Breast epithelium (tissue), 4 donors: ENCODE measurements around the gene MCOLN2. TPM values are rescaled to one million over a fixed set of nuclear protein-coding genes. Genes with fewer than 3 reads are reported as not detected.

ENCODE experiments used
- DNase-seq, 2 donors: peaks; one replicate each; pipeline ENCODE4 v3.0.0-alpha.2; 2019; ENCODE audit warnings: low spot score in 2 of 2
- H3K27ac ChIP-seq, 2 donors: fragments of 200-600 bp; sonication (generic) in 1 of 2; one replicate each; pipeline ENCODE4 v1.5.1; 2016 to 2019; ENCODE audit warnings: mild to moderate bottlenecking in 1 of 2
- H3K27me3 ChIP-seq, 2 donors: fragments of 200-600 bp; sonication (generic) in 1 of 2; one replicate each; pipeline versions ENCODE4 v1.5.1 to v1.6.0; 2017 to 2019; ENCODE audit warnings: control low read depth in 1 of 2, mild to moderate bottlenecking in 1 of 2
- H3K36me3 ChIP-seq: fragments of 200-600 bp; one replicate; pipeline ENCODE4 v1.5.1; 2019
- H3K4me1 ChIP-seq, 2 donors: fragments of 200-600 bp; sonication (generic); one replicate each; pipeline ENCODE4 v1.5.1; 2016 to 2019; ENCODE audit warnings: control low read depth in 1 of 2
- H3K4me3 ChIP-seq, 3 donors: fragments of 200-600 bp; sonication (generic); 1 replicate in 2 of 3; 2 replicates in 1 of 3; pipeline ENCODE4 v1.5.1; 2016 to 2019; ENCODE audit warnings: mild to moderate bottlenecking in 3 of 3, moderate library complexity in 2 of 3
- H3K9me3 ChIP-seq, 2 donors: fragments of 200-600 bp; sonication (generic) in 1 of 2; one replicate each; pipeline ENCODE4 v1.5.1; 2016 to 2019; ENCODE audit warnings: control low read depth in 1 of 2
- CTCF ChIP-seq, 3 donors: fragments of 450-650 bp; IDR thresholded peaks; one replicate each; pipeline ENCODE4 v1.5.1; 2016 to 2017; ENCODE audit warnings: antibody characterized with exemption in 3 of 3, mild to moderate bottlenecking in 3 of 3, moderate library complexity in 3 of 3
- POLR2A ChIP-seq: fragments of 450-650 bp; IDR thresholded peaks from one replicate; pipeline ENCODE4 v1.6.1; 2016; ENCODE audit warnings: antibody characterized with exemption, mild to moderate bottlenecking, moderate library complexity
- POLR2AphosphoS5 ChIP-seq, 3 donors: sonication (generic); formaldehyde crosslinking; IDR thresholded peaks; one replicate each; pipeline ENCODE4 v1.6.1; 2017; ENCODE audit warnings: antibody characterized with exemption in 3 of 3
- intact Hi-C: fragments of 100-400 bp; cut with DNase I; formaldehyde crosslinking; loops from one replicate; pipeline ENCODE4 v1.15.1; 2023; ENCODE audit warnings: low total_unique reads
- total RNA-seq, 3 donors: library from RNA; depleted of rRNA; stranded (reverse); fragments of >200 nt; gene quantifications; one replicate each; pipeline ENCODE4 v1.1.0, GENCODE V29; 2016

Gene MCOLN2
- total RNA-seq, 3 donors from 2014 or later, result 0.33 to 3.8 (median 1.6) TPM

- H3K9me3 ChIP-seq, result no peaks in the 10 kb centered on the region
- DNase-seq, result no peak
- no peaks in the 10 kb centered on the region for H3K36me3 ChIP-seq
- H3K27me3 ChIP-seq, result peaks cover 0 to 3% of the 10 kb centered on the region in 2 donors
- intact Hi-C loops, result no loop called here
- H3K27ac ChIP-seq, result no peak overlapping the region
- TF ChIP-seq CTCF (IDR thresholded peaks at IDR 0.05), result no peak
- no peak for TF ChIP-seq POLR2A
- no peak for TF ChIP-seq POLR2AphosphoS5 (IDR thresholded peaks at IDR 0.05)
- no peaks in the 10 kb centered on the region for H3K4me1 ChIP-seq
- no peak overlapping the region for H3K4me3 ChIP-seq
Observed at GRCh38 chr1:84928979-84929378, 67.9 kb downstream of the MCOLN2 start.

DNA sequence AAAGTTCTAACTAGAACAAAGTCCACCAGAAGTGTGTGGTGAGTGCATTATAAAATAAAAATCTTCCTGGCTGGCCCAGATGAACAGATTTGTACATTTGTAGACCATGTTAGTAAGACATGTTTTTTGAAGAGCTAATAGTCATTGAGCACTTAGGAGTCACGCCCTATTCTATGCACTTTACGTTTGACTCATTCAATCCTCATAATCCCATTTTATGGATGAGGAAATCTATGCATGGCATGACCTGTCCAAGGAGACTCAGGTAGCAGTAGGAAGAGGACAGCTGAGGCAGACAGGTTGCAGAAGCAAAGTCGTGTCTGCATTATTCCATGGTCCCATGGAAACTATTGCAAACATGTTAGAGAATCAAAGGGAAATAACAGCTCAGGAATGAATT, 73.6 kb downstream of the MCOLN2 start:
- no peak for DNase-seq
- no peak overlapping the region for H3K27ac ChIP-seq
- intact Hi-C loops, result loop anchor here (5.0 kb wide), 1 partner anchor 546 kb away; no protein-coding TSS in a partner anchor
- TF ChIP-seq POLR2A, result no peak
- H3K4me1 ChIP-seq, result no peaks in the 10 kb centered on the region
- no peaks in the 10 kb centered on the region for H3K36me3 ChIP-seq
- no peak overlapping the region for H3K4me3 ChIP-seq
- H3K9me3 ChIP-seq, result no peaks in the 10 kb centered on the region
- H3K27me3 ChIP-seq, result no peaks in the 10 kb centered on the region

DNA sequence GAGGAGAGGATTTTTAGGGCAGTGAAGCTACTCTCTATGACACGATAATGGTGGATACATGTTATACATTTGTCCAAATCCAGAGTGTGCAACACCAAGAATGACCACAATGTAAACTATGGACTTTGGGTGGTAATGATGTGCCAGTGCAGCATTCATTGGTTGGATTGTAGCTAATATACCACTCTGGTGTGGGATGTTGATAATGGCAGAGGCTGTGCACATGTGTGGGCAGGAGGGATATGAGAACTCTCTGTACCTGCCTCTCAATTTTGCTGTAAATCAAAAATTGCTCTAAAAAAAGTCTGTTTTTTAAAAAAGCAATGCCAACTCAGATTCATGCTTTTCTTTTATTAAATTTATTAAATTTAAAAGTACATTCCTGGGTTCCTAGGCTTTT, 76.8 kb downstream of the MCOLN2 start:
- Histone ChIP-seq H3K36me3 (no peaks in the 10 kb centered on the region), H3K9me3 (no peaks in the 10 kb centered on the region), H3K4me3 (no peak overlapping the region), H3K4me1 (no peaks in the 10 kb centered on the region), H3K27me3 (no peaks in the 10 kb centered on the region), H3K27ac (no peak overlapping the region)
- TF ChIP-seq CTCF (IDR thresholded peaks at IDR 0.05) (no peak), POLR2A (no peak), POLR2AphosphoS5 (IDR thresholded peaks at IDR 0.05) (no peak)
- no peak for DNase-seq
- intact Hi-C loops, result loop anchor here (5.0 kb wide), 1 partner anchor 543 kb away; no protein-coding TSS in a partner anchor

- TF ChIP-seq POLR2AphosphoS5 (IDR thresholded peaks at IDR 0.05) (no peak), CTCF (IDR thresholded peaks at IDR 0.05) (no peak), POLR2A (no peak)
- no peak overlapping the region for H3K27ac ChIP-seq
- DNase-seq, result no peak
- H3K36me3 ChIP-seq, result no peaks in the 10 kb centered on the region
- H3K4me1 ChIP-seq, result no peaks in the 10 kb centered on the region
- no peaks in the 10 kb centered on the region for H3K9me3 ChIP-seq
- intact Hi-C loops, result no loop called here
- H3K27me3 ChIP-seq, result no peaks in the 10 kb centered on the region
- no peak overlapping the region for H3K4me3 ChIP-seq
Observed at GRCh38 chr1:84919461-84919970, 77.4 kb downstream of the MCOLN2 start.

DNA sequence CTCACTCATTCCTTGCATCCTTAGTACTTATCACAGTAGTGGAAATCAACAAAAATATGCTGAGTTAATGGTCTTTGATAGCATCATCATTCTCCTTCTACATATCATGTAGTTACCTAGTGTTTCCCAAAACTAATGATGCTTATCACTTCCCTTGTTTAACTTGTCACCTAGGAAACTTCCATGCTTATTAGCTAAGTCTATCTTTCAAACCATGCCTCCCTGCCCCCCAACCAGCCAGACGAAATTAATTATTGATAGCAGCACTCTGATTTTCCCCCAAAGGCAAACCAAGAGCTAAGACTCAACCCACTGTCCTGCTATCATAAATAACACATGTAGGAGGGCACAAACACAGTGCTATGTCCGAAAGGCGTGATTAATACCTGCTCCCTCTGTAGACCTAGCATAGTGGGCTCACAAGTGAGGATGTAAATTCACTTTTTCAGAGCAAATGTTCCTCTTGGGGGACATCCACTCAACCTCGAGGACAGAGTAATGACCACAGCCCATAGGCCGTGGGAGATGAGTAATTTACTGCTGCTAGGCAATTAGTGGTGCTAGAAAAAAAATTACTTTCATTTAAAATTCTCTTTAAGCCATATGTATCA, 78.1 kb downstream of the MCOLN2 start:
- intact Hi-C loops, result no loop called here

More for the DNA sequence above, 78.1 kb downstream of the MCOLN2 start:
- no peak for DNase-seq
- Histone ChIP-seq H3K4me1 (no peaks in the 10 kb centered on the region), H3K4me3 (no peak overlapping the region), H3K27me3 (no peaks in the 10 kb centered on the region), H3K36me3 (no peaks in the 10 kb centered on the region), H3K27ac (no peak overlapping the region), H3K9me3 (no peaks in the 10 kb centered on the region)
- no peak for TF ChIP-seq CTCF (IDR thresholded peaks at IDR 0.05)
- no peak for TF ChIP-seq POLR2AphosphoS5 (IDR thresholded peaks at IDR 0.05)
- TF ChIP-seq POLR2A, result no peak
